ENCODE data around the gene DTX3. TPM values are rescaled to one million over a fixed set of nuclear protein-coding genes. Genes with fewer than 3 reads are reported as not detected.
"Not testable (repeated sequence)": the region's sequence is repeated elsewhere in the genome, so short reads cannot be mapped to it uniquely, and the experiment has no call there.

Gene DTX3
- total RNA-seq, 1 donor from 2014 or later = 18.3 TPM

GRCh38 chr12:57586832-57587429 is 17.7 kb upstream of the DTX3 start:
- Histone ChIP-seq H3K27me3 (ENCODE audit: insufficient read depth, low read length) (no peaks in the 10 kb centered on the region), H3K9ac (ENCODE audit: low read length) (no peak overlapping the region), H3K79me2 (ENCODE audit: insufficient read depth, low read length) (peaks cover 2% of the 10 kb centered on the region), H3K36me3 (ENCODE audit: insufficient read depth, low read length) (no peaks in the 10 kb centered on the region), H3K4me2 (ENCODE audit: low read length) (no peak overlapping the region), H3K9me3 (ENCODE audit: insufficient read depth, low read depth, low read length) (no peaks in the 10 kb centered on the region), H3K4me1 (ENCODE audit: insufficient read depth, low read length) (peaks cover 11% of the 10 kb centered on the region), H3K4me3 (ENCODE audit: insufficient read depth, low read depth, low read length) (no peak overlapping the region), H2AFZ (ENCODE audit: low read depth, low read length) (no peak overlapping the region), H3K27ac (ENCODE audit: low read depth, low read length) (no peak overlapping the region), H4K20me1 (ENCODE audit: insufficient read depth, low read length) (peaks cover under 1% of the 10 kb centered on the region)
- Mint-ChIP-seq H3K27ac (ENCODE audit: unreplicated experiment) (no peak overlapping the region), H3K4me1 (ENCODE audit: low read depth, unreplicated experiment) (peaks cover 2% of the 10 kb centered on the region), H3K27me3 (ENCODE audit: low read depth, unreplicated experiment) (peaks cover 11% of the 10 kb centered on the region), H3K9me3 (ENCODE audit: unreplicated experiment) (no peaks in the 10 kb centered on the region), H3K36me3 (ENCODE audit: low read depth, unreplicated experiment) (peaks cover 10% of the 10 kb centered on the region), H3K4me3 (ENCODE audit: unreplicated experiment) (no peak overlapping the region)
- no peak for DNase-seq (ENCODE audit: low read depth)
- no peak for FAIRE-seq
- TF ChIP-seq CTCF (IDR thresholded peaks at IDR 0.05; ENCODE audit: insufficient read depth, low read depth, low read length) = no peak
- TF ChIP-seq EZH2 (IDR thresholded peaks at IDR 0.05; ENCODE audit: insufficient read depth, low read length) = no peak

DNA sequence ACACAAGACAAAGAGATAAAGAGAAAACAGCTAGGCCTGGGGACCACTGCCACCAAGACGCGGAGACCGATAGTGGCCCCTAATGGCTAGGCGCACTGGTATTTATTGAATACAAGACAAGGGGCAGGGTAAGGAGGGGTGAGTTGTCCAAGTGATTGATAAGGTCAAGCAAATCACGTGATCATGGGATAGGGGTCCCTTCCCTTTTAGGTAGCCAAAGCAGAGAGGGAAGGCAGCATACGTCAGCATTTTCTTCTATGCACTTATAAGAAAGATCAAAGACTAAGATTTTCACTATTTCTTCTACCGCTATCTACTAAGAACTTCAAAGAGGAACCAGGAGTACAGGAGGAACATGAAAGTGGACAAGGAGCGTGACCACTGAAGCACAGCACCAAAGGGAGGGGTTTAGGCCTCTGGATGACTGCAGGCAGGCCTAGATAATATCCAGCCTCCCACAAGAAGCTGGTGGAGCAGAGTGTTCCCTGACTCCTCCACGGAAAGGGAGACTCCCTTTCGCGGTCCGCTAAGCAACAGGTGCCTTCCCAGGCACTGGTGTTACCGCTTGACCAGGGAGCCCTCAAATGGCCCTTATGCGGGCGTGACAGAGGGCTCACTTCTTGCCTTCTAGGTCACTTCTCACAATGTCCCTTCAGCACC is 15.5 kb upstream of the DTX3 start:
- H2AFZ ChIP-seq (ENCODE audit: low read depth, low read length); FAIRE-seq; H3K4me3 ChIP-seq (ENCODE audit: insufficient read depth, low read depth, low read length); H3K9ac ChIP-seq (ENCODE audit: low read length); H3K27ac Mint-ChIP-seq (ENCODE audit: unreplicated experiment); H3K4me2 ChIP-seq (ENCODE audit: low read length); H3K36me3 Mint-ChIP-seq (ENCODE audit: low read depth, unreplicated experiment); H3K36me3 ChIP-seq (ENCODE audit: insufficient read depth, low read length); DNase-seq (ENCODE audit: low read depth); H3K27ac ChIP-seq (ENCODE audit: low read depth, low read length); H3K79me2 ChIP-seq (ENCODE audit: insufficient read depth, low read length); H3K4me3 Mint-ChIP-seq (ENCODE audit: unreplicated experiment); H3K27me3 ChIP-seq (ENCODE audit: insufficient read depth, low read length); H3K9me3 ChIP-seq (ENCODE audit: insufficient read depth, low read depth, low read length); H3K9me3 Mint-ChIP-seq (ENCODE audit: unreplicated experiment); H3K27me3 Mint-ChIP-seq (ENCODE audit: low read depth, unreplicated experiment): not testable (repeated sequence)
- H3K4me1 ChIP-seq (ENCODE audit: insufficient read depth, low read length) = peaks cover 16% of the 10 kb centered on the region
- H4K20me1 ChIP-seq (ENCODE audit: insufficient read depth, low read length) = peaks cover 16% of the 10 kb centered on the region
- peaks cover 12% of the 10 kb centered on the region for H3K4me1 Mint-ChIP-seq (ENCODE audit: low read depth, unreplicated experiment)

DNA sequence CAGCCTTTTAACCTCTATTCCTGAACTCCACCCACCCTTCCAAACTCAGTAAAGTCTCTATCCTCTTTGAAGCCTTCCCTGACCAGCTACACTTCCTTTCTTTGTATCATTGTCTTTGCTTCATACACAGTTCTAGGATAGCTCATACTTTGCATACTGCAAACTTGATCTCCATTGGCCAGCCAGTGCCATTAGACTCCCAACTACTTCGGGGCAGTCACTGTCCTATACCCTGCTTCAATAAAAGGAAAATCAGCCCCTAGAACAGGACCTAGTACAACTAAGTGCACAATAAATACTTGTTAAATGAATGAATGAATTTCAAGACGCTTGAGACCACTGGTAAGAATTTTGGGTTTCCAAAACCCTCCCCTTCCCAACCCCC is 14.2 kb upstream of the DTX3 start:
- Mint-ChIP-seq H3K9me3 (ENCODE audit: unreplicated experiment) (no peaks in the 10 kb centered on the region), H3K27ac (ENCODE audit: unreplicated experiment) (peak overlapping the region; percentile 38), H3K4me1 (ENCODE audit: low read depth, unreplicated experiment) (peaks cover 12% of the 10 kb centered on the region), H3K36me3 (ENCODE audit: low read depth, unreplicated experiment) (peaks cover 10% of the 10 kb centered on the region), H3K27me3 (ENCODE audit: low read depth, unreplicated experiment) (no peaks in the 10 kb centered on the region), H3K4me3 (ENCODE audit: unreplicated experiment) (peak overlapping the region; percentile 96)
- no peak for DNase-seq (ENCODE audit: low read depth)
- H3K27ac ChIP-seq (ENCODE audit: low read depth, low read length) = no peak overlapping the region
- no peak for FAIRE-seq
- H3K4me1 ChIP-seq (ENCODE audit: insufficient read depth, low read length) = peaks cover 16% of the 10 kb centered on the region
- H3K4me3 ChIP-seq (ENCODE audit: insufficient read depth, low read depth, low read length) = peak overlapping the region; percentile 71
- H3K9me3 ChIP-seq (ENCODE audit: insufficient read depth, low read depth, low read length) = no peaks in the 10 kb centered on the region
- H3K9ac ChIP-seq (ENCODE audit: low read length) = peak overlapping the region; percentile 71
- peak overlapping the region; percentile 96 for H3K4me2 ChIP-seq (ENCODE audit: low read length)
- peaks cover 16% of the 10 kb centered on the region for H4K20me1 ChIP-seq (ENCODE audit: insufficient read depth, low read length)
- no peaks in the 10 kb centered on the region for H3K36me3 ChIP-seq (ENCODE audit: insufficient read depth, low read length)
- TF ChIP-seq EZH2 (IDR thresholded peaks at IDR 0.05; ENCODE audit: insufficient read depth, low read length) (no peak), CTCF (IDR thresholded peaks at IDR 0.05; ENCODE audit: insufficient read depth, low read depth, low read length) (no peak)
- no peaks in the 10 kb centered on the region for H3K27me3 ChIP-seq (ENCODE audit: insufficient read depth, low read length)
- H3K79me2 ChIP-seq (ENCODE audit: insufficient read depth, low read length) = peaks cover 4% of the 10 kb centered on the region
- H2AFZ ChIP-seq (ENCODE audit: low read depth, low read length) = peak overlapping the region; percentile 94
